IMR-90 (cell line): ENCODE data around the gene F12. TPM values are rescaled to one million over a fixed set of nuclear protein-coding genes. Genes with fewer than 3 reads are reported as not detected.

Experiments
- ELK1 ChIP-seq: fragments of 150-350 bp; IDR thresholded peaks from 2 replicates; pipeline ENCODE4 v1.6.1; 2016; ENCODE audit warnings: low read depth, mild to moderate bottlenecking, low read length, moderate library complexity, borderline replicate concordance
- polyA plus RNA-seq, 3 experiments: library from polyadenylated mRNA; depleted of rRNA; stranded (reverse); fragments of >200 nt; gene quantifications; 2 replicates each; pipeline ENCODE4 v1.2.3, GENCODE V29; 2012; ENCODE audit warnings: low replicate concordance in 1 of 3
- total RNA-seq: library from RNA; depleted of rRNA; stranded (reverse); fragments of >200 nt; gene quantifications from 2 replicates; pipeline ENCODE4 v1.2.3, GENCODE V29; 2012

Gene F12
- total and polyA plus RNA-seq, 2 of the 4 experiments (the other 2 are of a cell fraction), result 0.36 to 1.2 TPM

- no peak; the same call in 1 of the 2 replicates for TF ChIP-seq ELK1
Observed at GRCh38 chr5:177426566-177427210, 17.3 kb upstream of the F12 start, which contains the start of gene GRK6 (continued).
